Epithelial cell of proximal tubule (primary cell): Measurements from ENCODE around the gene ATG10. TPM values are rescaled to one million over a fixed set of nuclear protein-coding genes. Genes with fewer than 3 reads are reported as not detected.

ENCODE experiments used
- DNase-seq: peaks from one replicate; pipeline ENCODE4 v3.0.0-alpha.2; 2011; ENCODE audit warnings: low read depth
- H3K4me3 ChIP-seq: 2 replicates; pipeline ENCODE4 v1.5.1; 2011; ENCODE audit warnings: low read depth, mild to moderate bottlenecking, low read length
- total RNA-seq: library from RNA; depleted of rRNA; stranded (reverse); fragments of >200 nt; gene quantifications from 2 replicates; pipeline ENCODE4 v1.2.3, GENCODE V29; 2015
- TF ChIP-seq, protein P1 (sequence below): conservative IDR thresholded peaks from 2 replicates; pipeline ENCODE4 v1.5.1; 2012; ENCODE audit warnings: low read depth, mild to moderate bottlenecking, low read length

Gene ATG10
- total RNA-seq, 1 donor from 2014 or later = 20.9 TPM

DNA sequence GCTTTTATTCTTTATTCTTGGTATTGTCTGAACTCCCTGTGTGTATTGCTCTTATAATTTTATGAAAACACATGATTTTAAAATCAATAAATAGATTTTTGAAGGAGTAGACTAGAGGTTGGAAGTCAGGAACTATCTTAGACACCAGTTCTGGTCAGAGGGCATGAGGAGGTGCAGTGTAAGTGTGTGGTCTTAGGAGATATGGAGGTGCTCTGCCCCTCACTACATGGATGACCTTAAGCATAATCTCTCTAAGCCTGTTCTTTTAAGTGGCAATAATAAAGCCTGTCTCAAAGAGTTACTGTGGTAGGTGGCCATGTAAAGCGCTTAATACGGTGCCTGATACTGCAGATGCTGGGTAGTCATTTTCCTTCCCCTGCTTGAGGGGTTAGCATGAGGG is 272.3 kb downstream of the ATG10 start:
- DNase-seq = no peak
- TF ChIP-seq, protein P1, sequence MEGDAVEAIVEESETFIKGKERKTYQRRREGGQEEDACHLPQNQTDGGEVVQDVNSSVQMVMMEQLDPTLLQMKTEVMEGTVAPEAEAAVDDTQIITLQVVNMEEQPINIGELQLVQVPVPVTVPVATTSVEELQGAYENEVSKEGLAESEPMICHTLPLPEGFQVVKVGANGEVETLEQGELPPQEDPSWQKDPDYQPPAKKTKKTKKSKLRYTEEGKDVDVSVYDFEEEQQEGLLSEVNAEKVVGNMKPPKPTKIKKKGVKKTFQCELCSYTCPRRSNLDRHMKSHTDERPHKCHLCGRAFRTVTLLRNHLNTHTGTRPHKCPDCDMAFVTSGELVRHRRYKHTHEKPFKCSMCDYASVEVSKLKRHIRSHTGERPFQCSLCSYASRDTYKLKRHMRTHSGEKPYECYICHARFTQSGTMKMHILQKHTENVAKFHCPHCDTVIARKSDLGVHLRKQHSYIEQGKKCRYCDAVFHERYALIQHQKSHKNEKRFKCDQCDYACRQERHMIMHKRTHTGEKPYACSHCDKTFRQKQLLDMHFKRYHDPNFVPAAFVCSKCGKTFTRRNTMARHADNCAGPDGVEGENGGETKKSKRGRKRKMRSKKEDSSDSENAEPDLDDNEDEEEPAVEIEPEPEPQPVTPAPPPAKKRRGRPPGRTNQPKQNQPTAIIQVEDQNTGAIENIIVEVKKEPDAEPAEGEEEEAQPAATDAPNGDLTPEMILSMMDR = no peak
- no peak overlapping the region for H3K4me3 ChIP-seq

DNA sequence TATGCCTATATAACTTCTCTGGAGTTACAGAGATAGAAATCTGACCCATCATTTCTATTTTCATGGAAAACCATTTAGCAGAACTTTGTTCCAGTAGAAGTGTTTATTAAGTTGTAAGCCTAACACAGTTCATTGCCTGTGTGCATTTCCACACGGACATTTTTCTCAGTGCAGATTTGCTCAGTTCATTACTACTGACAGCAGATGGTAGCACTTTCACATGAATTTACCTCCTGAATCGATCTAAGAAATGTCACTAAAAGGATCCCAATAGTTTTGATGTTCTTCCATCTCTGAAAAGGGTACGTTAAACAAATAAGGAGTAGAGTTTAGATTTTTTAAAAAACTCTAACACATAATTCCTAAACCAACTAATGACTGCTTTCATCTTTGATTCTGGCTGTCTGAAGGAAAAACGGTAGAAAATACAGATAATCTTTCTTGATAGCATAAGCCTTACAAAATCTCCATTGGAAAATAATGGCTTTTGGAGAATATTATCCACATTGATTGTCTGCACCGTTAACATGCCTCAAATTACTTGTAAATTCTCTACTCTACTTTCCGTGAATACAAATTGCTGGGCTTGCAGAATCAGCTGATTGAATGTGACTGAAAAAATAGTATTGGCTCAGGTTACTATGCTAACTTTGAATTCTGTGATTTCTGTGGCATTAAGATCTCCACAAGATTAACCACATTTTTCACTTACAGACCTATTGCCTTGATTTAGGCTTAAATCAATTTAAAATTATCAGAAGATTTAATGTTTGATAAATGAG is 273.2 kb downstream of the ATG10 start:
- TF ChIP-seq, protein P1 = peak; percentile 13
- no peak overlapping the region for H3K4me3 ChIP-seq
- no peak for DNase-seq

DNA sequence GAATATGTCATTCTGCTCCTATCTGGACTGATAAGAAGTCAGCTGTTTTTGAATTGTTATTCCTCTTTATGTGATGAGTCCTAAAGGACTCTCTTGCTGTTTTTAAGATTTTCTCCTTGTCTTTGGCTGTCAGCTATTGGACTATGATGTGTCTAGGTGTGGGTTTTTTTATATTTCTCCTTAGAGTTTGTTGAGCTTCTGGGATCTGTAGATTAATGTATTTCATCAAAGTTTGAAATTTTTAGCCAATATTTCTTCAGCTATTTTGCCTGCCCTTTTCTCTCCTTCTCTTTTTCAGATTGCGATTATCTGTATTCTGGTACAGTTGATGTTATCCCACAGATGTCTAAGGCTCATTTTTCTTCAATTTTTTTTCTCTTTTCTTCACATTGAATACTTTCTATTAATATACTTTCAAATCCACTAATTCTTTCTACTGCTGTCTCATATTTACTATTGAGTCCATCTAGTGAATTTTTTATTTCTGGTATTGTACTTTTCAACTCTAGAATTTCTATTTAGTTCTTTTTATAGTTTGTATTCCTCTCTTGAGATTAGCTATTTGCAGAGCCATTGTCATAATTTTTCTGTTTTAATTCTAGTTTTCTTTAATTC is 275.2 kb downstream of the ATG10 start:
- no peak overlapping the region for H3K4me3 ChIP-seq
- no peak for DNase-seq
- TF ChIP-seq, protein P1 = no peak

DNA sequence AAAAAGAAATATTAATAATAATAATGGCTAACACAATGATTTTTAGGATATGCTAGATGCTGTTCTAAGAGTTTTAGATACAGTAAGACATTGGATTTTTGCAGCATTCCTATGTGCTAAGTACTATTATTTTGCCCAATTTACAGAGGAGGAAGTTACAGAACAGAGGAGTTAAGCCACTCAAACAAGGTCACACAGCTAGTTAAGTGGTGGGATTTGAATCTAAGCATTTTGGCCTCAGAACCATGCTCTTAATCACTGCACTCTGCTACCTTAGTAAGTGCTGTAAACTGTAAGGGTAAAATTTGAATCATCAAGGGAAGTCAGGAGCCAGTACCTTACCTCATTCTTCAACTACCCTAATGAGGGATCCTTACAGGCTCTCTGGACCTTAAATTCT is 280.9 kb downstream of the ATG10 start:
- no peak for DNase-seq
- TF ChIP-seq, protein P1 = no peak
- no peak overlapping the region for H3K4me3 ChIP-seq

DNA sequence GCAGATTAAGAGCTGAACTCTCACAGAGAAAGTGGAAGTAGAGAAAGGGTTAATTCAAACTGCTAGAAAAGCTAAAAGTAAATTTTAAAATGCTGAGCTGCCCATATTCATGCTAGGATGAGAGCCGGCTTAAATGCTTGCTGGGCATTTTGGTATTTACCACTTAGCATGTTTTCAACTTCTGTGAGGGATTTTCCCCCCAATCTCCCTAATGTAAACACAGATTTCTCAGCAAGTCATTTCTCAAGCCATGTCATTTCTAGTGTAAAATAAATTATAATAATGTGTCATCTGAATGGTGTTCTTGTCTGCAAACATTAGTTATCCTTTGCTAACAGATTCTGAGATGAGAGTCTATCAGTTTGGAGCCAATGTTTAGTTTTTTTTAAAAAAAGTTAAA is 284.0 kb downstream of the ATG10 start:
- DNase-seq = no peak
- TF ChIP-seq, protein P1 = no peak

DNA sequence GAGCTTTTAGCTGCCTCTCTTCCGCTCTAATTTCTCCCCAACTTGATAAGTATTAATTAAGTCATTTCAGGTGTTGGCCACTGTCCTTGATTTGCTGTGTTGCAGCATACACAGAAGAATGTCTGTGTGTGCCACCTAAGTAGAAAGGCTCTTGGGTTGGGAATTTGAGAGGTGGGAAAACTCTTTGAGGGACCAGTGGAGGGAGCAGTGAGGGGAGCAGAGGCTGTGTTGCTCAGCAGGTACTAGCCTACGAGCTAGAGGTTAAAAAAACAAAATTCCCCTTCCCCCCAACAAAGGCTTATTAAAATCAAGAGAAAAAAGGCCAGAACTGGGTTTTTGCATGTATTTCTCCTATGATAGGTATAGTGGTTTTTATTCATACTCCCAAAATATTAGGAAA is 285.4 kb downstream of the ATG10 start:
- H3K4me3 ChIP-seq = no peak overlapping the region
- DNase-seq = no peak
- TF ChIP-seq, protein P1 = no peak

More for the DNA sequence above, 284.0 kb downstream of the ATG10 start:
- H3K4me3 ChIP-seq = no peak overlapping the region
